Measurements from ENCODE around the gene PABPN1L.

DNA sequence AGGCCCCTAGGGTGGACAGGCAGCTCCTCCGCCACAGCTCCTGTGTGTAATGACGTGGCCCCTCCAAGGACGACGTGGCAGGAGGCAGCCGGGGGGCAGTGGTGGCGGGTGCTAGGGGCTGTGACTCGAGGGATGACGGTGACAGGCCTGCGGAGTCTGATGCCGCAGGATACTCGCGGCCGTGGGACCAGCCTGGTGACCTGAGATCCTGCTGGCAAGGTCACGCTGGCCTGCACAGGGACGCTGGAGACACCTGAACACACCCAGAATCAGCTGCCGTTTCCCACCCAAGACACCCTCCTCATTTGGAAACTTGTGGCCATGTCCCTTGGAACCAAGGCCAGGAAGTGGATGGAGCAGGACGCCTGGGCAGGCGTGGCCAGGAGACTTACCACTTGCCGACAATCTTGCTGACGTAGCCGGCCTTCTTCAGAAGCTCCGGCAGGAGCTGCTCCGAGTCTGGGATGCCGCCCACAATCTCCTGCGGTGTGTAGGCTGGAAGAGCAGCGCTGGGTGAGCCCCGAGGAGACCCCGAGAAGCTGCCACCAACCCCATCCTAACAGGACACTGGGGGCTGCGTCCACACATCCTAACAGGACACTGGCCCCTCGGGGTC is 25.8 kb downstream of the PABPN1L start:
- TF ChIP-seq POLR2A (IDR thresholded peaks at IDR 0.05; ENCODE audit: low read length) (no peak), GATA1 (IDR thresholded peaks at IDR 0.05; ENCODE audit: low read depth, low read length) (no peak)
